Activated CD8-positive, alpha-beta memory T cell treated with anti-CD3 and anti-CD28 coated beads, Interleukin-2, amount 50 U/mL, for 1 hour (primary cell): Measurements from ENCODE around the gene CCDC186.
"Not testable (repeated sequence)": the region's sequence is repeated elsewhere in the genome, so short reads cannot be mapped to it uniquely, and the experiment has no call there.

Source experiments
- DNase-seq: peaks from one replicate; pipeline ENCODE4 v3.0.0-alpha.2; 2020; ENCODE audit errors: extremely low read depth

The CCDC186 gene

DNA sequence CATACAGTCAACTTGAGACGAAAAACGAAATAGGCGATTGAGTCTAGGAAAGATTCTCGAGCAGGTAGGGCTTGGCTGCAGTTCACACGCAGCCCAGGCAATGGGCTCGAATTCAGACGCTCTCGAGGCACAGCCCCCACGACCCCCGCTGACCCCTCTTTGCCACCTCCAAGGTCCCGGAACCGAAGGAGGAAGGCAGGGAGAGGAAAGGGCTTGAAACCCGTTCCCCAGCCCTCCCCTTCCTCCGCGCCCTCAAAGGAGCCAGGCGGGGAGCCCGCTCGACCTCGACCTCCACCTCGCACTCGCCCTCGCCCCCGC is 441 bp downstream of the CCDC186 start:
- DNase-seq = no peak

DNA sequence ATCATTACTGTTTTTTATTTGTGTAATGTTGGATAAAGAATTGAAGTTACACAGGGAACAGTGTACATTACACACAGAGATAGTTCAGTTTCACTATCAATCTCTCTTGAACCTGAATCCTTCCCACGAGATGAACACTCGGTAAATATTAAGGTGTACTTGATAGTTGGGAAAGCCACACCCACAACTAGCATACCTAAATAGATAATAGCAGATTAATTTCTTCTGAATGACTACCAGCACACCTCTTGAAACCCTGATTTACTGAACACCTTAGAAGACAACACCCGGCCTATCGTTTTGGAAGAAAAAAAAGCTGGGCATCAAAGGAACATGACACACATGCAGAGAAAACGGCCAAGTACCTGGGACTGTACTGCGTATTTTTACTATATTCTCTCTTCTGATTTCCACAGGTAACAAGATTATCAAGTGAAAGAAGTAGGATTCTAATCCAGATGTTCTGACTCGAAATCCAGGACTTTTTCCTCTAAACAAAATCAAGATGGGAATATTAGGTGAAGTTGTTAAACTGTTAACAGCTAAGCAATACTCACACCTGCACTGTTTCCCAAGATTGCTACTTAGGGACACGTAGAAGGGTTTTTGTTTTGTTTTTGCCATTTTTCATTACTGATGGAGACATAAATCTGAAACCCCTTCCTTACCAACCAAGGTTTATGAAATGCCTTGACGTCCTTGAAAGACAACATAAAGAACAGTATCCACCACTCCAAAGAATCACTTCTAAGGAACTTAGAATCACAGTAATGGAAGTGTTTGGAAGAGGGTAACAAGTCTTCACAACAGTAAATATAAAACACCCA is 1.0 kb downstream of the CCDC186 start:
- DNase-seq = no peak

DNA sequence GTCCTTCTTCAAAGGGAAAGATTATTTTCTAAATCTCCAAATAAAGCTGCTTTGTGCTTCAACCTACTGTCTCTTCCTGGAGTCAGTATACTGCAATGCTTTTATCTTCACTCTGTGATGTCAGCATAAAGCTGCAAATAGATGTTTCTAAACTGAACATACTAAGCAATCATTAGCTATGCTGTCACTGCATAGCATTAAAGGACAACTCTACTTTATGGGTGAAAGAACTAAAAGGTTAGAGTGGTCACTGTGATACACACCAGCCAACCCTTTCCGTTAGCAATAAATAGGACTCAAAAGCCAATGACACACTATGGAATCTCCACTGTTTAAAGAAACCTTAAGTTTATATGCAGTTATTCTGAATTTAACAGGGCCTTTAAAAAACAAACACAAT is 1.8 kb downstream of the CCDC186 start:
- no peak for DNase-seq

DNA sequence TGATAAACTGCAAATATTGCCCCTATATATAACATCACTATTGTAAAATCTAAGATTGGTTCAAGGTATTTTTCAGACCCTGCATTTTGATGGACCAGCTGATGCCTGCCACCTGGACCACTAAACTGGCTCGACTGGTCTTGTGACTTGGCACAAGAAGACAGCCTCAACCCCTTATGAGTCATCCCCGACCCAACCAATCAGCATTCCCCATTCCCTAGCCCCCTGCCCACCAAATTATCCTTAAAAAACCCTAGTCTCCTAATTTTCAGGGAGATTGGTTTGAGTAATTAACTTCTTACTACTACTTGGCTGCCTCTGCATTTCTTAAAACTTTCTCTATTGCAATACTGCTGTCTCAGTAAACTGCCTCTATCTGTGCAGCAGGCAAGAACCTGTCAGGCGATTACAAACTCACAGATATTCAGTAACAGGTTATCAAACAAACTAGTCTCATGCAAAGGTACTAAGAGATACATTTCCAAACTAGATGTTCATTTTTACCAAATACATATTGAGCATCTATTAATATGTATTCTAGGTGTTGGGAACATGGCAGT is 5.5 kb downstream of the CCDC186 start:
- no peak for DNase-seq

DNA sequence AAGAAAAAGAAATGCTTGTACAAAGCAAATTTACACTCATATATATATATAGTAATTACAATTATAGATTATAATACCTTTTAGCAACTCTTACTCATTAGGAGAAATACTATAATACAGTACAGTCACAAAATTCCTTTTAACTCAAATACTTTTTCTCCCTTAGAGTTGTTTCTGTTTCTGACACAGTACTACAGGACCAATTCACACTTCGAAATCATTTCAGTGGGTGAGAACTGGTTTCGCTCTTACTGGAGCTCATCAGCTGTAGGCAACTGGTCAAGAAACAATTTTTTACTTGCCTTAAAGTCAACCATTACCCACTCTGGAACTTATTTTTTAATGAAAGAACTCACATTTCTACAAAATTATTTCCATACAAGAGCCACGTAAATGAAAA is 6.0 kb downstream of the CCDC186 start:
- no peak for DNase-seq

DNA sequence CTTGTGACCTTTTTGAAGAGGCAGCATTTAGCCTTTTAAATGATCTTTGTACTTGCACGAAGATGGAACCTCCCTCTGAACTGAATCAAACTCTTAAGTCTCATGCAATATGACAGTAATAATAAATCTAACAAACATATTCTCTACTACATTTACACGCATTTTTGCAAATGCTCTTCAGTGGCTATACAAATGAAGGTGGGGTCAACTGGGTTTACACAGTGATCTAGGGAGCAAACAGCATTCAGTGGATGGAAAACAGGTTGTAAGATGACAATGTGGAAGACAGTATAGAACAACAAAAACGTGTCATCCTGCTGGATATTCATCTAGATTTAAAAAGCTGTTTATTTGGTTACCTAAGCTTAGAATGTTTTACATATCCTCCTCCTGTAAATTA is 7.5 kb downstream of the CCDC186 start:
- no peak for DNase-seq

DNA sequence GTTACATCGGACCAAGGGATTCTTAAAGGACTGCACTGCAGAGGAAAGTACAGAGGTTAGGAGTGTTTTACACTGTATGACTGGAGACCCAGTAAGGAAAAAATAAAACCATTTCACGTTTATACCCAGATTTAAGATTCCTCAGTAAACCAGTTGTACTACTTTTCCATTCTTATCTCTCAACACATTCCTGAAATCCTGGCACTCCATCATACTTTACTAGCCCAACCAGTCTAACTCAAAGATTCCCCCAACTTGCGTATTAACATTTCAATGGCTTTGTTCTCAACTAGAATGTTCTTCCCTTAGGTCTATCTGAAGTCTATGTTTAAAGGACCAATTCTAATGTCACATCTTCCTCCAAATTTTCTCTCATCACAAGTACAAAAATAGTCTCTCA is 8.0 kb downstream of the CCDC186 start:
- DNase-seq = no peak

DNA sequence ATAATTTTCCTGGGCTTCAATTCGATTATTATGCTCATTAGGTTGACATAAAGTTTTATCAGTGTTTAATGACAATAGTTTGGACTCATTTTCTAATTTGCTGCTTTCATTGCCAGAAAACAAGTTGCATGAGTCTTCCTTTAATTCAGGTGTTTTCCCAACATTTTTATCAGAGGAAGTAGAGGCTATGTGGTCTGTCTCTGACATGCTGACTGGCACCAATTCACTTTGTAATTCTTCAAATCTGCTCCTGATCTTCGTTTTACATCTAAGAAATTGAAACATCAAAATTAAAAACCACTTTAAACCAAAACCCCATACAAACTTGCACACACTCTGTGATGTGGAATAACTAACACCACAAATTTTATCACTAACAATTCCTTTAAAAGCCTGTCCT is 10.9 kb downstream of the CCDC186 start:
- DNase-seq = no peak

DNA sequence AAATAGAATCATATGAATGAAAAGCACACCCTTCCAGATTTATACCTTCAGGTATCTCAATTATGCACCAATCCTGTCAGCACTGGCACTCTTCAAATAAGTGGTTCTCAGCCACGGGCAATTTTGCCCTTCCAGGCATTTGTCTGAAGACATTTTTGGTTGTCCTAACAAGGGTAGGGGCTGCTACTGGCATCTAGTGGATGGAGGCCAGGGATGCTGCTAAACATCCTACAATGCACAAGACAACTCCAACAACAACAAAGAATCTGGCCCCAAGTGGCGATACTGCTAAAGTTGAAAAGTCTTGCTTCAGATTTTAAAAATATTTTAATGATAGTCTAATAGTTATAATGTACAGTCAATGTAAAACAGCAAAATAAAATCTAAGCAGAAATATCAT is 16.1 kb downstream of the CCDC186 start:
- DNase-seq = no peak

DNA sequence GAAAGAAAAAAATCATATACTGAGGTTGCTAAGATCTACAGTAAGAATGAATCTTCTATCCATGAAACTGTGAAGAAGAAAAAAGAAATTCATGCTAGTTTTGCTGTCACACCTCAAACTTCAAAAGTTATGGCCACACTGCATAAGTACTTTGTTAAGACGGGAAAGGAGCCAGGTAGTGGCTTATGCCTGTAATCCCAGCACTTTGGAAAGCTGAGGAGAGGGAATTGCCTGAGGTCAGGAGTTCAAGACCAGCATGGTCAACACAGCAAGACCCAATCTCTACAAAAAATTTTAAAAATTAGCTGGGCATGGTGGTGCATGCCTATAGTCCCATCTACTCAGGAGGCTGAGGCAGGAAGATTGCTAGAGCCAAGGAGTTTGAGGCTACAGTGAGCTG is 22.1 kb downstream of the CCDC186 start:
- no peak for DNase-seq

DNA sequence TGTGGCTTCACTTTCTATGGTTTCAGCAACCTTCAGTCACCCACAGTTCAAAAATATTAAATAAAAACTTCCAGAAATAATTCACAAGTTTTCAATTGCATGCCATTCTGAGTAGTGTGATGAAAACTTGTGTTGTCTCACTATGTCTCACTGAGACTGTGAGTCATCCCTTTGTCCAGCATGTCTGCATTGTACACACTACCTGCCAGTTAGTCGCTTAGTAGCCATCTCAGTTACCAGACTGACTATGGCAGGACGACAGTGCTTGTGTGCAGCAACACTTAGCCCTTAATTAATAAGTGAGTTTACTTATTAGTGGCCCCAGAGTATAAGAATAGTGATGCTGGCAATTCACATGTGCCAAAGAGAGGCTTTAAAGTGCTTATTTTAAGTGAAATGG is 22.5 kb downstream of the CCDC186 start:
- no peak for DNase-seq

DNA sequence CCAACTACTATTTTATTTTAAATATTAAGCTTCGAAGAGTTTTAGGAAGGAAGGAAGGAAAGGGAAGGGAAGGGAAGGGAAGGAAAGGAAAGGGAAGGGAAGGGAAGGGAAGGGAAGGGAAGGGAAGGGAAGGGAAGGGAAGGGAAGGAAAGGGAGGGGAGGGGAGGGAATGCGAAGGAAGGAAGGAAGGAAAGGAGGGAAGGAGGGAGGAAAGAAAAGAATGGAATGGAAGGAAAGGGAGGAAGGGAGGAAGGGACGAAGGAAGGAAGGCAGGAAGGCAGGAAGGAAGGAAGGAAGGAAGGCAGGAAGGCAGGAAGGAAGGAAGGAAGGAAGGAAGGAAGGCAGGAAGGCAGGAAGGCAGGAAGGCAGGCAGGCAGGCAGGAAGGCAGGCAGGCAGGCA is 24.5 kb downstream of the CCDC186 start:
- DNase-seq = not testable (repeated sequence)

DNA sequence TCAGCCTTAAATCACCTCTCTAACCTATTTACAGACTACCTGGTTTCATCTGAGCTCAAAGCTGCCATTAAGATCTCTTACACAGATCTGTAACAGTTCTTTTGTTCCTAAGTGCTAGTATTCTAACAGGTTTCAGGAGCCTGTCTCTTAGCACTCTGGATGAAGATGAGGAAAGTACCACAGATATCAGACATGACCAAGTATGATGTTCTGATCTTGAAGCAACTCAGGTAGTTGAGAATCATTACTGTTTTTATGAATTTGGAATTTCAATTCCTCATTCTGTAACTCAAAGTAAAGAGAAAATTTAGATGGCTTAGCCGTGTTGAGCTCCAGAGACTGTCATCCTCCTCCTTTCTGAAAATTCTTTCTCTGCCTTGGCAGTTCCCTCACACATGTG is 30.8 kb downstream of the CCDC186 start:
- no peak for DNase-seq

DNA sequence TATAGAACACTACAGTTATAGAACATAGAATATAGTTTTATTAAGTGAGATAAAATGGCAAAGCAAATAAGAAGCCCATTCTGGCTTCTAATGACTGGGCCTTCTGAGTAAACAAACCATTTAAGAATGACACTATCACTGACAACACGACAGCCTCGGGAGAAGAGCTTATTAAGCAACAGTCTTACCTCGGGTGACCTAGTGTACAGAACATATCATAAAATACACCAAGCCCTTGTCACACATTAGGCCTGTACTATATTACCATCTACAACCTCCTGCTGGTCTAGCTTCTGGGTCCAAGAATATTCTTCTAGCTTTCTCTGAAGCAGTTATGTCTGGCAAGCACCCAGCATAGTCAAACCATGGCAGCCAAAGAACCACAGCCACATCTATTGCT is 32.0 kb downstream of the CCDC186 start:
- DNase-seq = no peak

DNA sequence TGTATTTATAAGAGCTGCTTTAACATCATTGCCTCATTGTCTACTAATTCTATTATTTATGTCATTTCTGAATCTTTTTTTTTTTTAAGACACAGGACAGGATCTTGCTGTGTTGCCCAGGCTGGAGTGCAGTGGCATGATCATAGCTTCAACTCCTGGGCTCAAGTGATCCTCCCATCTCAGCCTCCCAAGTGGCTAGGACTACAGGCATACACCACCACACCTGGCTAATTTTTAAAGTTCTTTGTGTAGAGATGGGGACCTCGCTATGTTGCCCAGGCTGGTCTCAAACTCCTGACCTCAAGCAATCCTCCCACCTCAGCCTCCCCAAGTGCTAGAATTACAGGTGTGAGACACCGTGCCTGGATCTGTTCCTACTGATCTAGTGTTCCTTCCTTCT is 33.2 kb downstream of the CCDC186 start:
- not testable (repeated sequence) for DNase-seq

DNA sequence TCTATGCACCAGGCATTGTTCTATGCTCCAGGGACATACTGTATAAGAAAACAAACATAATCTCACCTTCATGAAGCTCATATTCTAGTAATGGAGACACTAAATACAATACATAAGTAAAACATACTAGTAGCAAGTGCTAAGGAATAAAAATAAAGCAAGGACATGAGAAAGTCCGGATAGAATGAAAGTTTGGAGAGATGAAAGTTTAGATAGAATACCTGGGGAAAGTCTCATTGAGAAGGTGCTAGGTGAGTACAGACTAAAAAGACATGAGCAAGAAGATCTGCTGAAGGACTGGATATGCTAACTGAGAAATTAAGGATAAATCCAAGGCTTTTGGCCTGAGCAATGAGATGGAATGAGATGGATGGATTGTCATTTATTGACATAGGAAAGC is 34.0 kb downstream of the CCDC186 start:
- DNase-seq = no peak

DNA sequence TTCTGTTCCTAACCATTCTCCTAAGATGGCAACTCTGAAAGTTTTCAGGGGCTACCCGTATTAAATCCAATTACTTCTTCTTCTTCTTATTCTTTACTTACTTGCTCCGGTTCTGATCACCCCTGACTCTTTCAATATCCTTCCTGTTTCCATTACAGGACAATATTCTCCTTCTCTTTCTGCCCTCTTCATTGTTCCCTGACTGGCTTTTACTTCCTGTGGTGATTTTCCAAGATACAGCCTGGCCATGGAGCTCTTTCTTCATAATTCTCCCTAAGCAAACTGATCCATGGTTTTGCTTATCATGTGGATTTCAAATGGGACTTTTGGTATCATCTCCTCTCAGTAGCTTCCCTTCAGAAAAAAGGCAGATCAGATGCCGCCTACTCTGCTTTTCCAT is 35.4 kb downstream of the CCDC186 start:
- no peak for DNase-seq

DNA sequence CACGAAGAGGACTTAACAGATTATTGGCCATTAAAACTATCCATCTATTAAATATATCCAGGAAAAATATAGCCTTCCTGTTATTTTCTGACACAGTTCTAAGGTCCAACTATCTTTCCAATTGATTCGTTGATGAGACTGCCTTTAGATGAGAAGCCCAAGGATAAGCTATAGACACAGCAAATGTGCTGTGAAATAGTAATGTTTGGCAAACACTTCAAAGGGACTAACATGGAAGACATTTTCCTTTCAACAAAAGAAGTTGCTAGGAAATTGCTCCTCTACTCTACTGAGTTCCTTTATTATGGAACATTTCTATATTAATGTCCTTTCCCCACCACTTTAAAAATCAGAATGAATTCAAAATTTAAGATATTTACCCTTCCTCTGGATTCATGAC is 38.5 kb downstream of the CCDC186 start:
- DNase-seq = no peak

DNA sequence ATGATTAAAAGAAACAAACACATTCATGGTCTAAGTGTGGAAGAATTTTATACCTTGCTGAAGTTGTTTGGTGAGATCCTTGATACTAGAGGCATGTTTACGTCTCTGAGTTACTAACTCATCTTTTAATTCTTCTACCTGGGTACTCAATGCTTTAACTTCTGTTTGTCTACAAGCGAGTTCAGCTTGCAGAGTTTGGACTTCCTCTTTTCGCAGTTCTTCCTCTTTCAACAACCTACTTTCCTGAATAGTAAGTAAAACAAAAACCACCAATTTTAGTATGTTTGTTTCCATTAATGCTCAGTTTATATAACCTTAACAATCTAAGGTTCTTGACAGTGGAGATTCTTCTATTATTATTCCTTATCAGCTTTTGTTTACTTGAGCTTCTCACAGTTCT is 42.9 kb downstream of the CCDC186 start:
- DNase-seq = no peak

DNA sequence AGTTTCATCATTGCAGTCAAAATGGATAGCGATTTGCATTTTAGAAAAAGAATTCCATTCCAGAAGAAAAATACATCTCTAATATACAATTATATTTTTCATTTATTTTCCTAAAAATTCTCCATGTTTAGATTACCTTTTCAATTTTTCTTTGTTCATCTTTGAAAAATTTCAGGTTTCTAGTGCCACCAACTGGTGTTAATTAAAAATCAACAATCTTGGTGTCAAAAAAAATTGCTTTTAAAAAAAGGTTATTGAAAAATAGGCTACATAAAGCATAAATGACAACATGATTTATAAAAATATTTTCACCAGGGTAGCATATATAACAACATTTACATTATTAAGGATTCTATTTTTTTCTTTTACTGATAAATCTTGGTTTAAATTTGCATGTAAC is 53.0 kb downstream of the CCDC186 start:
- DNase-seq = no peak

DNA sequence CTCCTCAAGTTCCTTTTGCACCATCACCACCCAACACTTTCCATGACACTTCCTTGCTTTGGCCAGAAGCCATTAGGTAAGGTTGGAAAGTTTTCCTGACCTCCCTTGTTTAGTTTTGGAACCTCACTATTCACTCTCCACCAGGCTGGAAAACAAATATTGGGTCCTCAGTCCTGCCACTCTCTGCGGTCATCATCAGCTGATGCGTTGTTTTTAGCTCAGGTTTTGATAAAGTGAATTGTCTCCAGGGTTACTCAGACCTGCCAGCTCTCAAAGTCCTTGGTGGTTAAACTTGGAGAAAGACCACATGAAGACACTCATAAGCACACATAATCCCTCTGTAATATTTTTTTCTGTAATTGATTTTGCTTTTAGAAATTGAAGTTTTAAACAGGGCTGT is 55.5 kb downstream of the CCDC186 start:
- no peak for DNase-seq

DNA sequence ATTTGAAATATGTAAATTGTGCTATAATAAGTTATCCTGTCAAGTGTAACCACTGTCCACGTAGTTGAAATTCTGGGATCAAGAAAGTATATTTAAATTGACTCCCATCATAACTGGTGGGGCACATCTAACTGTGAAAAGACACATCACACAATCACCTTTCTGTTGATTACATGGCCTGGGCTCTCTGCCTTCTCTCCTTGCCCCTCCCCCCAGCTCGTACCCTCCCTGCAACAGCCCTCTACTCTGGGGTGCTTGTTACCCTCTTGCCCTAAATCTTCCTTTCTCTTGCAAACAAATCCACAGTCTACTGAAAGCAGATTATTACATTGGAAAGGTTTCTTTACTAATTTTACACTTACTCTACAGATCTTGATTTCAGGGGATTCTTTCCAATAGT is 56.3 kb downstream of the CCDC186 start:
- no peak for DNase-seq

DNA sequence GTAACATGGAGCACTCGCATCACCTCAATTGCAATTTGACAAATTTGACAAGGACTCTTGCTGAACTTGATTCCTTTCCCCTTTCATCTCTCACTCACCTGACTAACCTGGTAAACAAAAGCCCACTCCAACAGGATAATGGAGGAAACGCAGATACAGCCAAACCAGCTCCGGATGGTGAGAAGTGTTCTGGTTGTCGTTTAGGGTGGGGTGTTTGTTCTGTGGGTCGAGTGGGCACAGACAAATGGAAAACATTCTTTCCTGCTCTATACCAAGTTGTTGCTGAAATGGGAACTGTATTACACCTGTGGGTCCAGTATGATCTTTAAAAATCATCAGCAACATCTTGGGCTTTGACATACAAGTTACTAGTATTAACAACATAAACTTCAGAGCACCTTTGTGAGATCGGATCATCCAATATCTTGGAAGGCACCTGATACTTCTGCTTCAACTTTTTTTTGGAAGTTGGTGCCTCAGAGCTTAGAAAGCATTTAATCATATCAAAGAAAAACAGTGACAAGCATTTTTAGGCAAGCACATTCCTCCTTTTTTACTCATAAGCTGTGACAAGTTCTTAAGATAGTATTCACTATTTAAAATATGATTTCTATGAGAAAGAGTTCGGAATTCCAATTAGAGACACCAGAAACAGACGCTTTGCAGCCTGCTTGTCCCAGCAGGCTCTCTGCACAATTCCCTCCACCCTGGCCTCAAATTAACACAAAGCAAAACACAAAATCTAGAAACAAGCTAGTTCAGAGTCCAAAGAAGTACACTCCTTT is 58.1 kb downstream of the CCDC186 start:
- no peak for DNase-seq
